ENCODE data around the gene LRMDA.

Gene LRMDA

GRCh38 chr10:75703191-75703854 lies 271.9 kb downstream of the LRMDA start:
- no peak for DNase-seq (ENCODE audit: low spot score)

GRCh38 chr10:75705426-75705825 lies 274.0 kb downstream of the LRMDA start:
- DNase-seq (ENCODE audit: low spot score) = no peak

- DNase-seq (ENCODE audit: low spot score) = no peak
Measured at GRCh38 chr10:75707080-75707840, 275.8 kb downstream of the LRMDA start.

- peak; percentile 49 for DNase-seq (ENCODE audit: low spot score)
Measured at GRCh38 chr10:75708060-75708459, 276.6 kb downstream of the LRMDA start.

GRCh38 chr10:75709245-75709644 lies 277.8 kb downstream of the LRMDA start:
- DNase-seq (ENCODE audit: low spot score) = no peak

- DNase-seq (ENCODE audit: low spot score) = no peak
Measured at GRCh38 chr10:75709811-75710210, 278.4 kb downstream of the LRMDA start.

GRCh38 chr10:75712242-75712880 lies 280.9 kb downstream of the LRMDA start:
- peak; percentile 28 for DNase-seq (ENCODE audit: low spot score)

GRCh38 chr10:75716506-75716905 lies 285.1 kb downstream of the LRMDA start:
- no peak for DNase-seq (ENCODE audit: low spot score)

GRCh38 chr10:75717126-75717916 lies 285.9 kb downstream of the LRMDA start:
- no peak for DNase-seq (ENCODE audit: low spot score)

GRCh38 chr10:75718991-75719390 lies 287.6 kb downstream of the LRMDA start:
- DNase-seq (ENCODE audit: low spot score) = no peak

- DNase-seq (ENCODE audit: low spot score) = no peak
Measured at GRCh38 chr10:75720157-75720556, 288.7 kb downstream of the LRMDA start.

GRCh38 chr10:75722020-75722419 lies 290.6 kb downstream of the LRMDA start:
- no peak for DNase-seq (ENCODE audit: low spot score)

- DNase-seq (ENCODE audit: low spot score) = no peak
Measured at GRCh38 chr10:75722609-75723008, 291.2 kb downstream of the LRMDA start.

- no peak for DNase-seq (ENCODE audit: low spot score)
Measured at GRCh38 chr10:75723319-75723980, 292.0 kb downstream of the LRMDA start.

- DNase-seq (ENCODE audit: low spot score) = no peak
Measured at GRCh38 chr10:75724047-75724446, 292.6 kb downstream of the LRMDA start.

- DNase-seq (ENCODE audit: low spot score) = no peak
Measured at GRCh38 chr10:75726522-75727483, 295.4 kb downstream of the LRMDA start.

GRCh38 chr10:75730847-75731246 lies 299.4 kb downstream of the LRMDA start:
- DNase-seq (ENCODE audit: low spot score) = peak; percentile 58

GRCh38 chr10:75733135-75733890 lies 301.9 kb downstream of the LRMDA start:
- DNase-seq (ENCODE audit: low spot score) = no peak

- no peak for DNase-seq (ENCODE audit: low spot score)
Measured at GRCh38 chr10:75736151-75736640, 304.8 kb downstream of the LRMDA start.
